ENCODE results near the gene TRIM54.

- TF ChIP-seq CTCF (IDR thresholded peaks at IDR 0.05) = no peak
- no peak for TF ChIP-seq ZFX (IDR thresholded peaks at IDR 0.05; ENCODE audit: borderline replicate concordance)
Observed at GRCh38 chr2:27251766-27252165, 30.5 kb upstream of the TRIM54 start.

All from 22Rv1 (cell line).